HG02763 (cell line): Measurements from ENCODE around the gene RAB31.

Source experiments
- ATAC-seq: cut with Tn5 transposase; IDR thresholded peaks from one replicate; pipeline ENCODE4 v1.9.1; 2021; ENCODE audit warnings: mild to moderate bottlenecking, moderate library complexity; ENCODE audit not compliant: unreplicated experiment

RAB31 gene

GRCh38 chr18:9690418-9691188, 17.5 kb upstream of the RAB31 start:
- ATAC-seq = no peak

- no peak for ATAC-seq
Observed at GRCh38 chr18:9691235-9691634, 16.9 kb upstream of the RAB31 start.

DNA sequence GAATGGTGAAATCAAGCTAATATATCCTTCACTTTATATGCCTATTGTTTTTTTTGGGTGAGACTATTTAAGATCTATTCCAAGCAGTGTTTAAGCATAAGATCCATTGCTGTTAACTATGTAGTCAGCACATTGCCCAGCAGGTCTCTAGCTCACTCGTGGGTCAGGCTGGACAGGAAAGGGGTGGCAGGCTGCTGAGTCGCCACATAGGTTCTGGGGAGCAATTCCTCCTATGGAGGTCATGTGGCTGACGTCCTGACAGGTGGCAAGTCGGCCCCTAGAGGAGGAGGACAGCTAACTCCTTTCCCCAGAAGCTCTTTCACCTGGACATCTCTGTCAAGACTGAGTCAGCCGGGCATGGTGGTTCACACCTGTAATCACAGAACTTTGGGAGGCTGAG, 13.9 kb upstream of the RAB31 start:
- ATAC-seq = no peak

GRCh38 chr18:9694952-9695495, 13.1 kb upstream of the RAB31 start:
- ATAC-seq = no peak

GRCh38 chr18:9695605-9696004, 12.5 kb upstream of the RAB31 start:
- ATAC-seq = no peak

DNA sequence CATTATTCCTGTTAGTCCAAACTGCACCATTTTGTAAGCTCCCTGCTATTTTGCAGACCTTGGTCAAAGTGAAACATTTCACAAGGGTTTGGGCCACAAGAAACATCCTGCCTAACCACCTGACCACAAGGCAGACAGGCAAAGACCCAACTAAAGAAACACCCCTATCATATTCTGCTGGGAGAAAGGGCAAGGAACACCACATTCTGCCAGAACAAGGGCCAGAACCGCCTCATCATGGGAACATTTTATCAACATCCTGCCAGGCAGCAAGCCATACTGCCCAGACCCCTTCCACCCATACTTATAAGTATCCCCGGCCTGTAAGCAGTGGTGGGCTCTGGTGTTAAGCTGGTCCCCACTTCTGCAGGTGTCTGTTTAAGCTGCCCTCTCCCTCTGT, 12.0 kb upstream of the RAB31 start:
- no peak for ATAC-seq

DNA sequence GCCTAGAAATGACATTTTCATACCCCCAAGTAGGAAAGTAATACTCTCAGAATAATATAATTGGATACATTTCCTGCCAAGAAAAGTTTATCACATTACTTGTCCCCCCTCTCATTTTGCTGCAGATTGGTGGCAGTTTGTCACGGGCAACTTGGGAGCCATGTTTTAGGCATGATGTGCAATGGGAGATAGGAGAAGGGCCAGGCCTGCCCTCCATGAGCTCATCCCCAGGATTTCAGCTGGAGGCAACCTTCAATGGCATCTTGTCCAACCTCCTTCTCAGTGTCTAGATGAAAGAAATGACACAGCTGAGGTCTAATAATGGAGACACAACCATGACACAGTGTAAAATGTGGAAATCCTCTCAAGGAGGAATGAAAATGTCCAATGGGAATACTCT, 11.4 kb upstream of the RAB31 start:
- no peak for ATAC-seq

DNA sequence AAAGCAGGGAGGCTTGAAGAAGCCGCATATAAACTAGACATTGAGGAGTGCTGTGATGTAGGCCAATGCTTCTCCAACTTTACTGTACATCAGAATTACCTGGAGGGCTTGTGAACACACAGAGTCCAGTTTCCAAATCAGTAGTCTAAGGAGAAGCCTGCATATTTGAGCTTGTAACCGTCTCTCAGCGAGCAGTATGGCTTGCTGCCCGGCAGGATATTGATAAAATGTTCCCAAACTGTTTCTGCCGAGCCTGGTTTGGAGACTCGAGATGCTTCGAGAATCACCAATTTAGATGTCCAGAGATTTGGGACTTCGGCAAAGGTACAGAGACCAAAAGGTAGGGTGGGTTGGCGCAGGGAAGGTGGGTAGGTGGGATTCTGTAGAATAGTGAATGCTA, 11.0 kb upstream of the RAB31 start:
- no peak for ATAC-seq

DNA sequence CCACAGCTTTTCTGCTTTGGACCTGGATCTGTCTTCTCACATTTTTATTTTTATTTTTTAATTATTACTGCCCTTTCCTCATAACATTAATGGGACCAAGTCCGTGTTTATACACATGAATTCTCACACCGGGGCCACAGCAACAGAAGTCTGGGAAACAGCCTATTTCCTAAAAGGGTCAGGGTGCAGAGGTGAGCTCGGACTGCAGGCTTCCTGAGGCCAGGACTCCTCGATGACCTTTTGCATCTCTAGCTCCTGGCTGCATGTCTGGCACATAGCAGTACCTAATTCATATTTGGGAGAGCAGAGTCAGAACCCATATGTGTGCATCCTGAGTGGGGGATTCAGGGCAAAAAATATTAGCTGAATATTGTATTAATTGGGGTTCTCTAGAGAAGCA, 9.6 kb upstream of the RAB31 start:
- no peak for ATAC-seq

DNA sequence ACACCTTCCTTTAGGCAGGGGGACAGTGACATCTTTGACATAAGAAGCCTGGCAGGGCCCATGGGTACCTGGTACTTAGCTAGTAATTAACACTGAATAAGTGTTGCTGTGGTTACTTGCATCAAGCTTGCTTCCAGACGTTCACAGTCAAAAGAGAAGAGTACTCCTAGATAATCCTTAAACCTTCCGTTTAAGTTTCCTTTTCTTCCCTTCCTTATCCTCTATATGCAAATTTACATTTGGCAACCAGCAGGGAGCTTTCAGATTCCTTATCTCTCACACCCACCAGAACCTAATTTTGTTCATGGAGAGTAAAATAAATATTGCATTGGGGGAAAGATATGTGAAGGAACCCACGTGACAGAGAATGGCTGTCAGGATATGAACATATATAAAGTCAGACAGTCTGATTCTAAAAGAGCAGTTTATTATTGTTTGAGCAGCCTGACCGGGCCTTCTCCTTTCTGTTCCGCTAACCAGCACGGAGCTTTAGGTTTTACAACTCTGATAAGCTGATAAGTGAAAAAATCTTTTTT, 7.8 kb upstream of the RAB31 start:
- ATAC-seq = no peak

DNA sequence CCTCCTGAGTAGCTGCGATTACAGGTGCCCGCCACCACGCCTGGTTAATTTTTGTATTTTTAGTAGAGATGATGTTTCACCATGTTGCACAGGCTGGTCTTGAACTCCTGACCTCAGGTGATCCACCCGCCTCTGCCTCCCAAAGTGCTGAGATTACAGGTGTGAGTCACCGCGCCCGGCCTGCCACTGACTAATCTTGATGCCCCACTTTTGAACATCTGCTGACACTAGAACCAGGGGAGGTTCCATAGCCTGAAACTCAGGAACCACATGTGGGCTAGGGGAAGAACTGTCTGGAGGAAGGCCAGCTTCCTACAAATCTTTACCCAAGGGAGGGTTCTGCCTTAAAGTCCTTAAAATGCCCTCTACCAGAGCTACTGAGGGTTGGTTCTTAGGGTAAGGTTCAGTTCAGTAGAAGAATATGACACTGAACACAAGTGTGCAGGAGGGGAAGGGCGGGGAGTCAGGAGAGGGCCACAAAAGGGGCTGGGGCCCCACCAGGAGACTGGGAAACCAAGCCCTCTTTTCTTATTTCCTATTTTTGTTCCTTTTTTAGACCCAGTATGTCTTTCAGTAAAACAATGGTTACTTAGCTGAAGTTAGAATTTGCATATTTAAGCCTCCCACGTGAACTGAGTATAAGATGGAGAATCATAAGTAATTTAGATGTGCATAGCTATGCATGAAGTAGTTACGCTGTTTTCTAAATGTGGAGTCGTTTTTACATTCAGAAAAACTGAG, 6.3 kb upstream of the RAB31 start:
- ATAC-seq = no peak

DNA sequence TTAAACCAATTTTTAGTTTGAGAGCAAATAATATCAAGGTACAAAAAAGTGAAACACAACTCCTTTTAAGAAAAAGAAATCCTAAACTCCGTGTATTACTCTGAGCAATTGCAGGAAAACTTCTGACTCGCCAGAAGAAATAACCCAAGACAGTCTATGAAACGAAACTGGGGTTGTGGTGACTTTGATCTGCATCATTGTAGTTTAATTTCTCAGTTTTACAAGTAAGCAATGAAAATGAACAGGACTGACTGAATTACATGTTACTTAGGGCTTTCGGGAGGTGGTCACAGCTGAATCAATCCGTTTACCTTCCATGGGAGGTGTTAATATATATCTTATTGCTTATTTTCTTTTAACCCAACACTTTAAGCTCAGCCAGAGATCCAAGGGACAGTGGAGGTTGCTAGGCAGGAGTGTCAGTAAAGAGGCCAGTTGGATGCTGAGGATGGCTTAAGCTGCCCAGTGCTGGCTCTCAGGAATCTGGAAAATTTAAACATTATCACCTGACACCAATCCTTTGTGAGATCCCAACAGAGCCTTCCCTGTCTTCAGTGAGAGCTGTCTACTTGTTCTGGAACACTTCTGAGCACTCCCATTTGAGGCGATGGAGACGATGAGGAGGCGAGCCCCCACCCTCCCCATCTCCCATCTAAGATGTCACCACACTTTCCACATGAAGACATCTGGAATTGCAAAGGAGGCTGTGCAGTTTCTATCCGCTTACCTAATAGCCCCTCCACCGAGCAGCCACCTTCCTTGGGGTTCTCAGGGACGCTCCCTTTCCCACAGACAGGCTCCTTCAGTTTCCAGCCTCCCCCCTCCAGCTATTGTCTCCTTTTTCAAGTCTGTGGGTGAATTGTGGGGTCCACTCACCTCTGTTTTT, 3.6 kb upstream of the RAB31 start:
- ATAC-seq = no peak

- ATAC-seq = no peak
Observed at GRCh38 chr18:9705183-9705829, 2.8 kb upstream of the RAB31 start.

- ATAC-seq = no peak
Observed at GRCh38 chr18:9706081-9706935, 1.8 kb upstream of the RAB31 start.

- no peak for ATAC-seq
Observed at GRCh38 chr18:9707381-9708056, 582 bp upstream of the RAB31 start.

GRCh38 chr18:9708434-9709303, 568 bp downstream of the RAB31 start:
- ATAC-seq = no peak

DNA sequence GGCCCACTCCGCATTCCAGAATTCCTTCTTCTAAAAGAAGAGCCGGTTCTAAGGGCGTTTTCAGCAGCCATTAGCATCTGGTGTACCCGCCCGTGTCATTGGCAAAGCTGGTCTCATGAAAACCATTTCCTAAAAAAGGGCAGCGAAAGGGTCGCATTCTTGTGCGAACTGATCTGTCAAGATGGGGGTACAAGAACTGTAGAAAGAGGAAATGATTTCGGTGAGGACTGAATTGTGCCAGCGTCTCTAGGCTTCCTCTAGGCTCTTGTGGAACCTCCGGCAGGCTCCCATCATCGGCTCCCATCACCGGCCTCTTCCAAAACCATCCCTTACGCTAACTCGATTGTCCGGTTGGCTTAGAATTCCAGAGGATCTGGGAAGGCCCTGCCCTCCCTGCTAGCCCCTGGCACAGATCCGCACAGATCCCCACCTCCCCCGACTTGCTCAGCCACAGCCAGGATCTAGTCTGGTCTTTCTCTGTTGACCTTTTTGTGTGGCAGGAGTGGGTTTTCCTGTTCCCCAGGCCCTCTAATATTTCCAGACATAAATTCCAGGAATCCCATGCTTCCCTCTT, 1.3 kb downstream of the RAB31 start:
- no peak for ATAC-seq

- ATAC-seq = no peak
Observed at GRCh38 chr18:9710037-9710436, 1.9 kb downstream of the RAB31 start.
